IMR-90 (cell line): Measurements from ENCODE around the gene GALM. TPM values are rescaled to one million over a fixed set of nuclear protein-coding genes. Genes with fewer than 3 reads are reported as not detected.

Source experiments
- ATAC-seq: fragments of 200-7000 bp; cut with Tn5 transposase; 2 replicates; pipeline ENCODE4 v1.9.1; 2020; ENCODE audit warnings: low read depth, mild to moderate bottlenecking, moderate library complexity
- BruUV-seq: library from RNA; stranded (reverse); fragments of 400-500 nt; replicated peaks from 2 replicates; lab custom pipeline; 2021; lab: Mats Ljungman, UMichigan
- CTCF ChIA-PET: fragments of 300-600 bp; formaldehyde crosslinking; extraction: SDS; loops from one replicate; lab custom pipeline; 2021; ENCODE audit warnings: antibody characterized with exemption; lab: Yijun Ruan, JAX
- POLR2A ChIA-PET: fragments of 300-600 bp; sonication (Branson Sonifier 250); formaldehyde crosslinking; loops from one replicate; lab custom pipeline; 2022; ENCODE audit warnings: antibody characterized with exemption; ENCODE audit not compliant: unreplicated experiment; lab: Charles Lee
- DNase-seq: peaks from one replicate; pipeline ENCODE4 v3.0.0; 2013
- H2AFZ ChIP-seq: replicated peaks from 2 replicates; pipeline ENCODE3; 2013; ENCODE audit warnings: low read length, mild to moderate bottlenecking; ENCODE audit not compliant: poor library complexity
- H2AK5ac ChIP-seq: 2 replicates; pipeline ENCODE4 v1.6.1; 2013; ENCODE audit warnings: low read depth, low read length, inconsistent platforms
- H2AK9ac ChIP-seq: replicated peaks from 2 replicates; pipeline ENCODE3; 2013; ENCODE audit warnings: mild to moderate bottlenecking, low read depth, low read length, moderate library complexity; ENCODE audit not compliant: poor library complexity
- H2BK120ac ChIP-seq: 2 replicates; pipeline ENCODE4 v1.6.1; 2013; ENCODE audit warnings: low read depth, low read length, inconsistent platforms
- H2BK15ac ChIP-seq: 3 replicates; pipeline ENCODE4 v1.6.1; 2013; ENCODE audit warnings: low read depth, low read length, inconsistent platforms
- H2BK20ac ChIP-seq: 2 replicates; pipeline ENCODE4 v1.6.1; 2013; ENCODE audit warnings: low read depth, mild to moderate bottlenecking, inconsistent platforms, low read length, moderate library complexity
- H2BK5ac ChIP-seq: 2 replicates; pipeline ENCODE4 v1.6.1; 2013; ENCODE audit warnings: mild to moderate bottlenecking, low read depth, low read length, inconsistent platforms; ENCODE audit not compliant: poor library complexity, severe bottlenecking
- H3K14ac ChIP-seq: replicated peaks from 2 replicates; pipeline ENCODE4 v1.6.1; 2013; ENCODE audit warnings: low read depth, low read length, inconsistent platforms
- H3K18ac ChIP-seq: 2 replicates; pipeline ENCODE4 v1.6.1; 2013; ENCODE audit warnings: low read depth, low read length, control low read depth
- H3K23ac ChIP-seq: 2 replicates; pipeline ENCODE4 v1.6.1; 2013; ENCODE audit warnings: low read depth, low read length, inconsistent platforms
- H3K27ac ChIP-seq: 2 replicates; pipeline ENCODE4 v1.5.1; 2013; ENCODE audit warnings: mild to moderate bottlenecking, control low read depth, low read length; ENCODE audit not compliant: insufficient read depth
- H3K27me3 ChIP-seq: 2 replicates; pipeline ENCODE4 v1.6.1; 2013; ENCODE audit warnings: low read length; ENCODE audit not compliant: control insufficient read depth, insufficient read depth
- H3K36me3 ChIP-seq: 2 replicates; pipeline ENCODE4 v1.6.1; 2013; ENCODE audit warnings: low read length, mixed read lengths; ENCODE audit not compliant: control insufficient read depth, insufficient read depth
- H3K4ac ChIP-seq: 2 replicates; pipeline ENCODE4 v1.6.1; 2013; ENCODE audit warnings: low read depth, low read length, inconsistent platforms
- H3K4me1 ChIP-seq: 2 replicates; pipeline ENCODE4 v1.6.1; 2013; ENCODE audit warnings: low read length, mixed read lengths; ENCODE audit not compliant: control insufficient read depth, insufficient read depth
- H3K4me2 ChIP-seq: 2 replicates; pipeline ENCODE4 v1.6.1; 2013; ENCODE audit warnings: low read depth, mild to moderate bottlenecking, control low read depth, low read length, moderate library complexity
- H3K4me3 ChIP-seq: 2 replicates; pipeline ENCODE4 v1.5.1; 2013; ENCODE audit warnings: low read depth, mild to moderate bottlenecking, control low read depth, low read length, moderate library complexity; ENCODE audit not compliant: insufficient read depth
- H3K56ac ChIP-seq: 2 replicates; pipeline ENCODE4 v1.6.1; 2013; ENCODE audit warnings: low read length, inconsistent platforms; ENCODE audit not compliant: insufficient read depth; ENCODE audit errors: extremely low read depth
- H3K79me1 ChIP-seq, 2 experiments: 2 replicates each; pipeline ENCODE4 v1.6.1; 2013; ENCODE audit warnings: low read length in 2 of 2, inconsistent platforms in 1 of 2, low read depth in 1 of 2
- H3K9ac ChIP-seq: 2 replicates; pipeline ENCODE4 v1.6.1; 2013; ENCODE audit warnings: low read depth, low read length, control low read depth
- H3K9me1 ChIP-seq: 2 replicates; pipeline ENCODE4 v1.6.1; 2013; ENCODE audit warnings: low read length, inconsistent platforms; ENCODE audit not compliant: insufficient read depth
- H3K9me3 ChIP-seq: 2 replicates; pipeline ENCODE4 v1.6.1; 2013; ENCODE audit warnings: low read length; ENCODE audit not compliant: control insufficient read depth, insufficient read depth
- H4K20me1 ChIP-seq: 2 replicates; pipeline ENCODE4 v1.6.1; 2013; ENCODE audit warnings: low read length, inconsistent platforms; ENCODE audit not compliant: insufficient read depth
- H4K5ac ChIP-seq: 2 replicates; pipeline ENCODE4 v1.6.1; 2013; ENCODE audit warnings: mild to moderate bottlenecking, low read depth, low read length, control low read depth
- H4K8ac ChIP-seq, 2 experiments: 2 replicates each; pipeline ENCODE4 v1.6.1; 2013; ENCODE audit warnings: low read depth in 2 of 2, low read length in 2 of 2, control low read depth in 1 of 2, inconsistent platforms in 1 of 2
- H4K91ac ChIP-seq: 2 replicates; pipeline ENCODE4 v1.6.1; 2013; ENCODE audit warnings: low read depth, low read length, inconsistent platforms; ENCODE audit not compliant: insufficient read depth
- MAZ ChIP-seq: IDR thresholded peaks from 2 replicates; pipeline ENCODE4 v1.6.1; 2012; ENCODE audit warnings: low read depth, mild to moderate bottlenecking, low read length, improper control_type of control experiment, moderate library complexity, borderline replicate concordance
- MXI1 ChIP-seq: IDR thresholded peaks from 2 replicates; pipeline ENCODE4 v1.6.1; 2012; ENCODE audit warnings: low read depth, mild to moderate bottlenecking, low read length, moderate library complexity, borderline replicate concordance
- RAD21 ChIP-seq: IDR thresholded peaks from 2 replicates; pipeline ENCODE4 v1.6.1; 2012; ENCODE audit warnings: low read length, improper control_type of control experiment
- SMC3 ChIP-seq: fragments of 150-350 bp; IDR thresholded peaks from 2 replicates; pipeline ENCODE4 v1.6.1; 2016; ENCODE audit warnings: low read depth, mild to moderate bottlenecking, antibody characterized with exemption, low read length, moderate library complexity
- USF2 ChIP-seq: fragments of 150-350 bp; IDR thresholded peaks from 2 replicates; pipeline ENCODE4 v1.6.1; 2017; ENCODE audit warnings: mild to moderate bottlenecking, antibody characterized with exemption, low read length, low read depth
- WGBS, 2 experiments: methylation state at CpG; one replicate each; pipeline versions ENCODE4 v1.1.5 to v1.1.7; 2013; ENCODE audit warnings: missing lambda C conversion rate in 2 of 2; ENCODE audit not compliant: insufficient read length in 1 of 2; ENCODE audit errors: extremely low coverage in 2 of 2; 5-methylcytosine and 5-hydroxymethylcytosine counted together
- dilution Hi-C: fragments of 300-500 bp; cut with HindIII; formaldehyde crosslinking; loops from one replicate; pipeline ENCODE4 v1.14.3; 2018; ENCODE audit warnings: low sequenced_read_pairs; ENCODE audit not compliant: unreplicated experiment
- in situ Hi-C: fragments of 300-500 bp; cut with MboI; formaldehyde crosslinking; loops from 3 replicates; pipeline ENCODE4 v1.14.3; 2019; ENCODE audit warnings: low sequenced_read_pairs, inconsistent platforms, mixed read lengths
- intact Hi-C: fragments of 100-400 bp; cut with micrococcal nuclease; formaldehyde crosslinking; loops from 2 replicates; pipeline ENCODE4 v1.10.0; 2022
- polyA plus RNA-seq, 3 experiments: library from polyadenylated mRNA; depleted of rRNA; stranded (reverse); fragments of >200 nt; gene quantifications; 2 replicates each; pipeline ENCODE4 v1.2.3, GENCODE V29; 2012; ENCODE audit warnings: low replicate concordance in 1 of 3
- total RNA-seq: library from RNA; depleted of rRNA; stranded (reverse); fragments of >200 nt; gene quantifications from 2 replicates; pipeline ENCODE4 v1.2.3, GENCODE V29; 2012
- TF ChIP-seq, protein P1 (sequence below): conservative IDR thresholded peaks from 2 replicates; pipeline ENCODE4 v1.5.1; 2012; ENCODE audit warnings: mild to moderate bottlenecking, low read depth, low read length, improper control_type of control experiment

The GALM gene
- total and polyA plus RNA-seq, 2 of the 4 experiments (the other 2 are of a cell fraction): 12.1 to 24.2 TPM

DNA sequence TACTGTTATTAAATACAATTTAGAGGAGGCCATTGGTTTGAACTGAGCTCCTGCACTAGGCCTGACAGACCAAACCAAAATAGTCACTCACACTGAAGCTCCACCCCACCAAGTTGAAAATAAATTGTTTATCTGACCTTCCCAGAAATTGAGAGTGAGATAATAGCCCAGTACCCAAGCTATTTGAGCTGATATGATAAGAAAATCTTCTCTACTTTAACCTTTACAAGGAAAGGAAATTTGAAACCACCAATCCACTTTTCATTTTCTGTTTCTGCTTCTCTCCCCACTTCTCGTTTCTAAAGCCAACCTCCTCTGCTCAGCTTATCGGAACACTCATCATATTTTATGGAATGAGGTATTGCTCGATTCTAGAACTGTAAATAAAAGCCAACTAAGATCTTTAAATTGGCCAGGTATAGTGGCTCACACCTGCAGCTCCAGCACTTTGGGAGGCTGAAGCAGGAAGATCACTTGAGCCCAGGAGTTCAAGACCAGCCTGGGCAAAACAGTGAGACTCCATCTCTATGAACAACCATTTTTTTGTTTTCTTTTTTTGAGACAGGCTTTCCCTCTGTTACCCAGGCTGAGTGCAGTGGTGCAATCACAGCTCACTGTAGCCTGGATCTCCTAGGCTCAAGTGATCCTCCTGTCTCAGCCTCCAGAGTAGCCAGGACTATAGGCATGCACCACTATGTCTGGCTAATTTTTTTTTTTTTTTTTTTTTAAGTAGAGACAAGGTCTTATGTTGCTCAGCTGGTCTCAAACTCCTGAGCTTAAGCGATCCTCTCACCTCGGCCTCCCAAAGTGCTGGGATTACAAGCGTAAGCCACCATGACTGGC is 13.3 kb upstream of the GALM start (continued):
- TF ChIP-seq MXI1: no peak

- ATAC-seq: no peak
- dilution Hi-C loops: no loop called here
- no peak overlapping the region for H2AK9ac ChIP-seq
- intact Hi-C loops: no loop called here
- H4K20me1 ChIP-seq: no peaks in the 10 kb centered on the region
- H3K36me3 ChIP-seq: no peaks in the 10 kb centered on the region
- no peaks in the 10 kb centered on the region; the same call in 1 of the 2 replicates for H3K4me1 ChIP-seq
- H3K9me1 ChIP-seq: no peaks in the 10 kb centered on the region; the same call in 1 of the 2 replicates
- DNase-seq: no peak
- H4K91ac ChIP-seq: no peak overlapping the region
- H3K4me2 ChIP-seq: no peak overlapping the region
- no peak overlapping the region for H4K5ac ChIP-seq
- H2BK120ac ChIP-seq: no peak overlapping the region
- H3K9ac ChIP-seq: no peak overlapping the region
- H3K4ac ChIP-seq: no peak overlapping the region
- no peak overlapping the region for H3K27ac ChIP-seq
- BruUV-seq: no TSS peak
- no peak overlapping the region for H2AK5ac ChIP-seq
- no peak overlapping the region for H2BK20ac ChIP-seq
- no peak overlapping the region for H3K4me3 ChIP-seq
- peaks cover 2% of the 10 kb centered on the region for H3K27me3 ChIP-seq
- no peak overlapping the region for H2BK5ac ChIP-seq
- no peak overlapping the region for H3K14ac ChIP-seq
- H3K18ac ChIP-seq: no peak overlapping the region
- TF ChIP-seq RAD21 (no peak), SMC3 (no peak), MAZ (no peak), USF2 (no peak)
- TF ChIP-seq, protein P1, sequence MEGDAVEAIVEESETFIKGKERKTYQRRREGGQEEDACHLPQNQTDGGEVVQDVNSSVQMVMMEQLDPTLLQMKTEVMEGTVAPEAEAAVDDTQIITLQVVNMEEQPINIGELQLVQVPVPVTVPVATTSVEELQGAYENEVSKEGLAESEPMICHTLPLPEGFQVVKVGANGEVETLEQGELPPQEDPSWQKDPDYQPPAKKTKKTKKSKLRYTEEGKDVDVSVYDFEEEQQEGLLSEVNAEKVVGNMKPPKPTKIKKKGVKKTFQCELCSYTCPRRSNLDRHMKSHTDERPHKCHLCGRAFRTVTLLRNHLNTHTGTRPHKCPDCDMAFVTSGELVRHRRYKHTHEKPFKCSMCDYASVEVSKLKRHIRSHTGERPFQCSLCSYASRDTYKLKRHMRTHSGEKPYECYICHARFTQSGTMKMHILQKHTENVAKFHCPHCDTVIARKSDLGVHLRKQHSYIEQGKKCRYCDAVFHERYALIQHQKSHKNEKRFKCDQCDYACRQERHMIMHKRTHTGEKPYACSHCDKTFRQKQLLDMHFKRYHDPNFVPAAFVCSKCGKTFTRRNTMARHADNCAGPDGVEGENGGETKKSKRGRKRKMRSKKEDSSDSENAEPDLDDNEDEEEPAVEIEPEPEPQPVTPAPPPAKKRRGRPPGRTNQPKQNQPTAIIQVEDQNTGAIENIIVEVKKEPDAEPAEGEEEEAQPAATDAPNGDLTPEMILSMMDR: no peak
- no peaks in the 10 kb centered on the region for H3K79me1 ChIP-seq
- no peak overlapping the region for H4K8ac ChIP-seq
- WGBS, 2 experiments: no CpG with 5 or more reads among the region's 2 CpGs
- H2AFZ ChIP-seq: no peak overlapping the region
- H3K9me3 ChIP-seq: no peaks in the 10 kb centered on the region
- POLR2A ChIA-PET: no interaction called here
- H3K23ac ChIP-seq: no peak overlapping the region
- CTCF ChIA-PET: no interaction called here
- in situ Hi-C loops: no loop called here
- H2BK15ac ChIP-seq: no peak overlapping the region
- H3K56ac ChIP-seq: no peak overlapping the region
Observed at GRCh38 chr2:38653380-38653714, 12.6 kb upstream of the GALM start.
